Left ventricle myocardium inferior (tissue), 1 donor: Measurements from ENCODE around the gene DCDC2C. TPM values are rescaled to one million over a fixed set of nuclear protein-coding genes. Genes with fewer than 3 reads are reported as not detected.

Experiments used
- DNase-seq: peaks from one replicate; pipeline ENCODE4 v3.0.0-alpha.2; 2020
- H3K27ac ChIP-seq: fragments of 200-600 bp; replicated peaks from 2 replicates; pipeline ENCODE4 v1.8.0; 2021
- H3K27me3 ChIP-seq: fragments of 200-600 bp; 2 replicates; pipeline ENCODE4 v1.8.0; 2021; ENCODE audit warnings: low read depth
- H3K36me3 ChIP-seq: fragments of 200-600 bp; 2 replicates; pipeline ENCODE4 v1.8.0; 2021
- H3K4me1 ChIP-seq: fragments of 200-600 bp; 2 replicates; pipeline ENCODE4 v1.8.0; 2021
- H3K4me3 ChIP-seq: fragments of 200-600 bp; 2 replicates; pipeline ENCODE4 v1.8.0; 2021; ENCODE audit warnings: mild to moderate bottlenecking, moderate library complexity
- H3K9me3 ChIP-seq: fragments of 200-600 bp; replicated peaks from 2 replicates; pipeline ENCODE4 v1.8.0; 2021
- intact Hi-C: fragments of 100-400 bp; cut with micrococcal nuclease; formaldehyde crosslinking; loops from one replicate; pipeline ENCODE4 v1.11.0; 2022
- total RNA-seq: library from RNA; stranded (reverse); fragmentation: NEBNext Ultra II Directional; extraction: Animal tissue kit (Norgen Biotek cat#: 25700); gene quantifications from one replicate; pipeline ENCODE4 v1.2.1, GENCODE V29; 2021
- TF ChIP-seq, protein P1 (sequence below): fragments of 200-600 bp; IDR thresholded peaks from 2 replicates; pipeline ENCODE4 v1.8.0; 2021; ENCODE audit warnings: antibody characterized with exemption, mild to moderate bottlenecking, borderline replicate concordance
- donor health status: DM: no; HTN: yes; CAD: no; lungs with severe emphysema.

DCDC2C gene
- total RNA-seq, 1 donor from 2014 or later = not detected

- intact Hi-C loops = no loop called here
Measured at GRCh38 chr2:3839476-3839875, 136.1 kb downstream of the DCDC2C start.

GRCh38 chr2:3840611-3841155, 137.3 kb downstream of the DCDC2C start:
- DNase-seq = no peak
- no peak overlapping the region for H3K27ac ChIP-seq
- peaks cover 36% of the 10 kb centered on the region for H3K27me3 ChIP-seq
- no peaks in the 10 kb centered on the region for H3K9me3 ChIP-seq
- no peaks in the 10 kb centered on the region for H3K36me3 ChIP-seq
- no peaks in the 10 kb centered on the region for H3K4me1 ChIP-seq
- TF ChIP-seq, protein P1, sequence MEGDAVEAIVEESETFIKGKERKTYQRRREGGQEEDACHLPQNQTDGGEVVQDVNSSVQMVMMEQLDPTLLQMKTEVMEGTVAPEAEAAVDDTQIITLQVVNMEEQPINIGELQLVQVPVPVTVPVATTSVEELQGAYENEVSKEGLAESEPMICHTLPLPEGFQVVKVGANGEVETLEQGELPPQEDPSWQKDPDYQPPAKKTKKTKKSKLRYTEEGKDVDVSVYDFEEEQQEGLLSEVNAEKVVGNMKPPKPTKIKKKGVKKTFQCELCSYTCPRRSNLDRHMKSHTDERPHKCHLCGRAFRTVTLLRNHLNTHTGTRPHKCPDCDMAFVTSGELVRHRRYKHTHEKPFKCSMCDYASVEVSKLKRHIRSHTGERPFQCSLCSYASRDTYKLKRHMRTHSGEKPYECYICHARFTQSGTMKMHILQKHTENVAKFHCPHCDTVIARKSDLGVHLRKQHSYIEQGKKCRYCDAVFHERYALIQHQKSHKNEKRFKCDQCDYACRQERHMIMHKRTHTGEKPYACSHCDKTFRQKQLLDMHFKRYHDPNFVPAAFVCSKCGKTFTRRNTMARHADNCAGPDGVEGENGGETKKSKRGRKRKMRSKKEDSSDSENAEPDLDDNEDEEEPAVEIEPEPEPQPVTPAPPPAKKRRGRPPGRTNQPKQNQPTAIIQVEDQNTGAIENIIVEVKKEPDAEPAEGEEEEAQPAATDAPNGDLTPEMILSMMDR = no peak
- intact Hi-C loops = no loop called here
- no peak overlapping the region for H3K4me3 ChIP-seq

More at GRCh38 chr2:3839476-3839875, 136.1 kb downstream of the DCDC2C start:
- no peak overlapping the region for H3K4me3 ChIP-seq
- H3K27me3 ChIP-seq = peaks cover 48% of the 10 kb centered on the region
- DNase-seq = no peak
- no peaks in the 10 kb centered on the region for H3K4me1 ChIP-seq
- H3K27ac ChIP-seq = no peak overlapping the region
- H3K9me3 ChIP-seq = no peaks in the 10 kb centered on the region
- H3K36me3 ChIP-seq = no peaks in the 10 kb centered on the region
- TF ChIP-seq, protein P1 = no peak

DNA sequence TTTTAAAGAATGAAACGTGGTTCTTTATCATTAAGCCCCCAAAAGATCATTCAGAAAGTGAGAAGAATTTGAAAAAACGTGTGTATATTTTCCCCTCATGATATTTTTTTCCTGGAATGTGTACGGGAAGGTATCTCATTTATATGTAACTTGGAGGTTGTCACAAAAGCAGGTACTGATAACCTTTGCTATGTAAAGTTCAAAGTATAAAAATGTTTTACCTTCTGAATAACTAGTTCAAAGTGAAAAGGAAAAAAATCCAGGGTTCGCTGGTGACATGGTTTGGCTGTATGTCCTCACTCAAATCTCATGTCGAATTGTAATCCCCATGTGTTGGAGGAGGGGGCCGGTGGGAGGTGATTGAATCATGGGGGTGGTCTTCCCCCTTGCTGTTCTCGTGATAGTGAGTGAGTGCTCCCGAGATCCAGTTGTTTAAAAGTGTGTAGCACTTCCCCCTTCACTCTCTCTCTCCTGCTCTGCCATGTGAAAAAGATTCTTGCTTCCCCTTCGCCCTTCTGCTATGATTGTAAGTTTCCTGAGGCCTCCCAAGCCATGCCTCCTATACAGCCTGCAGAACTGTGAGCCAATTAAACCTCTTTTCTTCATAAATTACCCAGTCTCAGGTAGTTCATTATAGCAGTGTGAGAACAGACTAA, 144.2 kb downstream of the DCDC2C start:
- Histone ChIP-seq H3K36me3 (no peaks in the 10 kb centered on the region), H3K4me3 (no peak overlapping the region), H3K4me1 (no peaks in the 10 kb centered on the region), H3K9me3 (peaks cover 11% of the 10 kb centered on the region), H3K27ac (no peak overlapping the region), H3K27me3 (peaks cover 34% of the 10 kb centered on the region)
- TF ChIP-seq, protein P1 = no peak
- DNase-seq = no peak
- intact Hi-C loops = no loop called here

GRCh38 chr2:3848776-3849175, 145.4 kb downstream of the DCDC2C start:
- intact Hi-C loops = no loop called here
- TF ChIP-seq, protein P1 = no peak
- H3K4me1 ChIP-seq = no peaks in the 10 kb centered on the region
- H3K9me3 ChIP-seq = peaks cover 24% of the 10 kb centered on the region
- DNase-seq = no peak
- H3K4me3 ChIP-seq = no peak overlapping the region
- peaks cover 34% of the 10 kb centered on the region for H3K27me3 ChIP-seq
- H3K27ac ChIP-seq = no peak overlapping the region
- H3K36me3 ChIP-seq = no peaks in the 10 kb centered on the region

GRCh38 chr2:3849213-3849612, 145.8 kb downstream of the DCDC2C start:
- TF ChIP-seq, protein P1 = no peak
- H3K9me3 ChIP-seq = peaks cover 28% of the 10 kb centered on the region
- H3K27me3 ChIP-seq = peaks cover 34% of the 10 kb centered on the region
- H3K4me1 ChIP-seq = no peaks in the 10 kb centered on the region
- intact Hi-C loops = no loop called here
- H3K27ac ChIP-seq = no peak overlapping the region
- DNase-seq = no peak
- H3K36me3 ChIP-seq = no peaks in the 10 kb centered on the region
- no peak overlapping the region for H3K4me3 ChIP-seq
